ENCODE results near the gene ILKAP.
A peak's percentile ranks its signal among the peaks of the same experiment; 100 is the strongest.

ILKAP gene

GRCh38 chr2:238143239-238143951, 60.1 kb downstream of the ILKAP start:
- DNase-seq (ENCODE audit: low read depth) = peak; percentile 29
- no peak for TF ChIP-seq CTCF (IDR thresholded peaks at IDR 0.05; ENCODE audit: low read length, missing control alignments)
- H3K4me3 ChIP-seq (replicated peaks; ENCODE audit: low read depth, low read length) = no peak overlapping the region

- TF ChIP-seq CTCF (IDR thresholded peaks at IDR 0.05; ENCODE audit: low read length, missing control alignments) = no peak
Observed at GRCh38 chr2:238142382-238143205, 60.9 kb downstream of the ILKAP start.

GRCh38 chr2:238141541-238142318, 61.8 kb downstream of the ILKAP start:
- no peak overlapping the region for H3K4me3 ChIP-seq (replicated peaks; ENCODE audit: low read depth, low read length)
- no peak for TF ChIP-seq CTCF (IDR thresholded peaks at IDR 0.05; ENCODE audit: low read length, missing control alignments)
- no peak for DNase-seq (ENCODE audit: low read depth)

More at GRCh38 chr2:238142382-238143205, 60.9 kb downstream of the ILKAP start:
- DNase-seq (ENCODE audit: low read depth) = no peak
- H3K4me3 ChIP-seq (replicated peaks; ENCODE audit: low read depth, low read length) = no peak overlapping the region

GRCh38 chr2:238140721-238141540, 62.6 kb downstream of the ILKAP start:
- no peak overlapping the region for H3K4me3 ChIP-seq (replicated peaks; ENCODE audit: low read depth, low read length)
- no peak for DNase-seq (ENCODE audit: low read depth)
- TF ChIP-seq CTCF (IDR thresholded peaks at IDR 0.05; ENCODE audit: low read length, missing control alignments) = no peak

GRCh38 chr2:238140040-238140439, 63.5 kb downstream of the ILKAP start:
- TF ChIP-seq CTCF (IDR thresholded peaks at IDR 0.05; ENCODE audit: low read length, missing control alignments) = no peak
- H3K4me3 ChIP-seq (replicated peaks; ENCODE audit: low read depth, low read length) = no peak overlapping the region
- DNase-seq (ENCODE audit: low read depth) = no peak
